Astrocyte of the spinal cord (primary cell): ENCODE results near the gene CRELD2.
A peak's percentile ranks its signal among the peaks of the same experiment; 100 is the strongest.

Experiments
- DNase-seq: peaks from one replicate; pipeline ENCODE4 v3.0.0; 2011; ENCODE audit warnings: low read depth, low spot score
- H3K4me3 ChIP-seq: 2 replicates; pipeline ENCODE4 v1.5.1; 2011; ENCODE audit warnings: low read depth, mild to moderate bottlenecking, low read length, moderate library complexity
- CTCF ChIP-seq: IDR thresholded peaks from 2 replicates; pipeline ENCODE4 v1.5.1; 2012; ENCODE audit warnings: low read depth, mild to moderate bottlenecking, low read length, inconsistent platforms
- in situ Hi-C: cut with HindIII; loops from 2 replicates; pipeline ENCODE4 v1.10.0; 2017; ENCODE audit warnings: low sequenced_read_pairs

CRELD2 gene

GRCh38 chr22:49886346-49887063 is 31.9 kb upstream of the CRELD2 start:
- in situ Hi-C loops, result no loop called here
- no peak for DNase-seq
- no peak for TF ChIP-seq CTCF
- no peak overlapping the region for H3K4me3 ChIP-seq

GRCh38 chr22:49887064-49887451 is 31.4 kb upstream of the CRELD2 start:
- in situ Hi-C loops, result no loop called here
- TF ChIP-seq CTCF, result no peak
- no peak for DNase-seq
- H3K4me3 ChIP-seq, result no peak overlapping the region

GRCh38 chr22:49887702-49888101 is 30.7 kb upstream of the CRELD2 start:
- in situ Hi-C loops, result no loop called here
- H3K4me3 ChIP-seq, result no peak overlapping the region
- DNase-seq, result no peak
- TF ChIP-seq CTCF, result no peak

- no peak overlapping the region for H3K4me3 ChIP-seq
- in situ Hi-C loops, result no loop called here
- peak; percentile 43 for DNase-seq
- no peak for TF ChIP-seq CTCF
These were observed 29.4 kb upstream of the CRELD2 start for GRCh38 chr22:49889071-49889470.

GRCh38 chr22:49892226-49892899 is 26.1 kb upstream of the CRELD2 start:
- no peak for TF ChIP-seq CTCF
- H3K4me3 ChIP-seq, result no peak overlapping the region
- DNase-seq, result no peak
- in situ Hi-C loops, result no loop called here

- no peak for DNase-seq
- in situ Hi-C loops, result no loop called here
- no peak overlapping the region for H3K4me3 ChIP-seq
- no peak for TF ChIP-seq CTCF
These were observed 25.4 kb upstream of the CRELD2 start for GRCh38 chr22:49893025-49893424.
